Adrenal gland (tissue), 12 donors: Measurements from ENCODE around the gene STEAP2. TPM values are rescaled to one million over a fixed set of nuclear protein-coding genes. Genes with fewer than 3 reads are reported as not detected.

Experiments used
- DNase-seq, 7 donors: peaks; one replicate each; pipeline ENCODE4 v3.0.0-alpha.2; 2019 to 2020
- H3K27ac ChIP-seq, 5 donors: fragments of 200-600 bp; sonication (generic) in 4 of 5; 1 replicate in 3 of 5; 2 replicates in 2 of 5; pipeline versions ENCODE4 v1.5.1 to v1.8.0; 2016 to 2020; ENCODE audit warnings: mild to moderate bottlenecking in 1 of 5
- H3K27me3 ChIP-seq: fragments of 200-600 bp; 2 replicates; pipeline ENCODE4 v1.8.0; 2021
- H3K36me3 ChIP-seq, 2 donors: fragments of 200-600 bp; replicated peaks in 1 of 2; 1 replicate in 1 of 2; 2 replicates in 1 of 2; pipeline versions ENCODE4 v1.5.1 to v1.8.0; 2018 to 2022
- H3K4me1 ChIP-seq, 2 donors: fragments of 200-600 bp; replicated peaks in 1 of 2; 1 replicate in 1 of 2; 2 replicates in 1 of 2; pipeline versions ENCODE4 v1.5.1 to v1.8.0; 2018 to 2021
- H3K4me3 ChIP-seq, 4 donors: fragments of 200-600 bp; sonication (generic) in 3 of 4; one replicate each; pipeline ENCODE4 v1.5.1; 2016 to 2018
- H3K9me3 ChIP-seq, 3 donors: fragments of 200-600 bp; sonication (generic) in 1 of 3; replicated peaks in 1 of 3; 1 replicate in 2 of 3; 2 replicates in 1 of 3; pipeline versions ENCODE4 v1.5.1 to v1.8.0; 2016 to 2021
- CTCF ChIP-seq, 6 experiments: fragments of 450-650 bp in 4 of 6; fragments of 200-600 bp in 2 of 6; sonication (generic) in 1 of 6; IDR thresholded peaks; 1 replicate in 5 of 6; 2 replicates in 1 of 6; pipeline versions ENCODE4 v1.5.1 to v1.8.0; 2016 to 2021; ENCODE audit warnings: antibody characterized with exemption in 6 of 6, mild to moderate bottlenecking in 2 of 6, moderate library complexity in 1 of 6
- POLR2A ChIP-seq, 2 donors: fragments of 450-650 bp; IDR thresholded peaks; one replicate each; pipeline ENCODE4 v1.6.1; 2017; ENCODE audit warnings: antibody characterized with exemption in 2 of 2, mild to moderate bottlenecking in 2 of 2, moderate library complexity in 1 of 2
- WGBS, 4 donors: extraction: QIAGEN DNeasy Blood & Tissue Kit in 2 of 4; methylation state at CpG; one replicate each; pipeline versions ENCODE4 v1.1.5 to v1.1.7; 2013 to 2017; 5-methylcytosine and 5-hydroxymethylcytosine counted together
- intact Hi-C, 2 donors: fragments of 100-400 bp; cut with DNase I; formaldehyde crosslinking; loops; one replicate each; pipeline versions ENCODE4 v1.14.1 to v1.15.0; 2022 to 2023
- polyA plus RNA-seq, 3 donors: library from polyadenylated mRNA; stranded (reverse); fragments of 200-250 nt in 2 of 3; fragments of 350-450 nt in 1 of 3; fragmentation: Illumina TruSeq in 1 of 3; extraction: RNeasy Lipid Tissue Mini Kit (QIAGEN cat#74804) in 1 of 3; gene quantifications; one replicate each; pipeline ENCODE4 v1.2.3, GENCODE V29; 2013 to 2014
- total RNA-seq, 9 donors: library from RNA; depleted of rRNA in 4 of 9; stranded (reverse); fragments of >200 nt in 4 of 9; fragments of 120-200 nt in 1 of 9; fragmentation: NEBNext Ultra II Directional in 1 of 9; extraction: Animal tissue kit (Norgen Biotek cat#: 25700) in 1 of 9; gene quantifications; one replicate each; pipeline versions ENCODE4 v1.1.0 to v1.2.4, GENCODE V29; 2013 to 2023
- donor health status: healthy with polysubstance abuse.
- donor health status: Bipolar disorder and iron deficiency.
- donor health status: DM: yes; HTN: yes; CAD: no.
- donor health status: DM: no; HTN: no; CAD: no.
- donor health status: DM: no; HTN: no; CAD: no.
- donor health status: DM: yes; HTN: yes; CAD: no.

Gene STEAP2
- total and polyA plus RNA-seq, 12 donors: 2.0 to 9.5 (median 6.1) TPM

- intact Hi-C loops: no loop called here
- no peaks in the 10 kb centered on the region for H3K36me3 ChIP-seq
- 84 to 92% (median 88%) methylated on average over 4 of the region's 4 CpGs for WGBS, 4 donors
- no peaks in the 10 kb centered on the region for H3K27me3 ChIP-seq
- H3K9me3 ChIP-seq: no peaks in the 10 kb centered on the region
- H3K27ac ChIP-seq: no peak overlapping the region
- no peak overlapping the region for H3K4me3 ChIP-seq
- no peak for DNase-seq
- TF ChIP-seq CTCF (IDR thresholded peaks at IDR 0.05): no peak
- TF ChIP-seq POLR2A (IDR thresholded peaks at IDR 0.05): no peak
- no peaks in the 10 kb centered on the region for H3K4me1 ChIP-seq
Observed at GRCh38 chr7:90173127-90173844, 38.3 kb upstream of the STEAP2 start.

GRCh38 chr7:90175667-90176066, 35.9 kb upstream of the STEAP2 start:
- intact Hi-C loops: no loop called here
- no peak overlapping the region for H3K27ac ChIP-seq
- no peak for DNase-seq
- no peak overlapping the region for H3K4me3 ChIP-seq
- H3K9me3 ChIP-seq: no peaks in the 10 kb centered on the region
- H3K4me1 ChIP-seq: no peaks in the 10 kb centered on the region
- TF ChIP-seq CTCF (IDR thresholded peaks at IDR 0.05): no peak
- no peak for TF ChIP-seq POLR2A (IDR thresholded peaks at IDR 0.05)
- H3K27me3 ChIP-seq: no peaks in the 10 kb centered on the region
- H3K36me3 ChIP-seq: no peaks in the 10 kb centered on the region
- 57 to 96% (median 84%) methylated on average over 2 to 4 of the region's 4 CpGs for WGBS, 4 donors

- no peak for DNase-seq
- WGBS, 4 donors: 90 to 100% (median 95%) methylated on average over 1 of the region's 1 CpG
- Histone ChIP-seq H3K36me3 (no peaks in the 10 kb centered on the region), H3K27me3 (no peaks in the 10 kb centered on the region), H3K4me1 (no peaks in the 10 kb centered on the region), H3K27ac (no peak overlapping the region), H3K9me3 (no peaks in the 10 kb centered on the region), H3K4me3 (no peak overlapping the region)
- TF ChIP-seq CTCF (IDR thresholded peaks at IDR 0.05) (no peak), POLR2A (IDR thresholded peaks at IDR 0.05) (no peak)
- intact Hi-C loops: no loop called here
Observed at GRCh38 chr7:90176195-90176594, 35.3 kb upstream of the STEAP2 start.

- no peak for DNase-seq
- intact Hi-C loops: no loop called here
- no peaks in the 10 kb centered on the region for H3K4me1 ChIP-seq
- no peak overlapping the region for H3K4me3 ChIP-seq
- no peaks in the 10 kb centered on the region for H3K27me3 ChIP-seq
- no peaks in the 10 kb centered on the region for H3K36me3 ChIP-seq
- H3K9me3 ChIP-seq: no peaks in the 10 kb centered on the region
- TF ChIP-seq POLR2A (IDR thresholded peaks at IDR 0.05) (no peak), CTCF (IDR thresholded peaks at IDR 0.05) (no peak)
- 89 to 97% (median 93%) methylated on average over 2 of the region's 2 CpGs for WGBS, 4 donors
- no peak overlapping the region for H3K27ac ChIP-seq
Observed at GRCh38 chr7:90178166-90178565, 33.4 kb upstream of the STEAP2 start.
